WERI-Rb-1 (cell line): ENCODE results near the gene LGR6.
"Not testable (repeated sequence)": the region's sequence is repeated elsewhere in the genome, so short reads cannot be mapped to it uniquely, and the experiment has no call there.

Experiments
- DNase-seq: peaks from one replicate; pipeline ENCODE4 v3.0.0-alpha.2; 2020
- H3K27ac ChIP-seq: fragments of 250-450 bp; sonication (Bioruptor Pico); 2 replicates; pipeline ENCODE4 v1.5.1; 2020; ENCODE audit warnings: mild to moderate bottlenecking, moderate library complexity
- H3K27me3 ChIP-seq: fragments of 250-450 bp; sonication (Bioruptor Pico); 2 replicates; pipeline ENCODE4 v1.5.1; 2021; ENCODE audit warnings: mild to moderate bottlenecking, low read depth, moderate library complexity; ENCODE audit not compliant: insufficient read depth, severe bottlenecking
- H3K36me3 ChIP-seq: fragments of 250-450 bp; sonication (Bioruptor Pico); 2 replicates; pipeline ENCODE4 v1.5.1; 2020; ENCODE audit warnings: mild to moderate bottlenecking, moderate library complexity
- H3K4me3 ChIP-seq: 2 replicates; pipeline ENCODE4 v1.5.1; 2011; ENCODE audit warnings: low read depth, mild to moderate bottlenecking, control low read depth, low read length
- H3K9me3 ChIP-seq: fragments of 250-450 bp; sonication (Bioruptor Pico); 2 replicates; pipeline ENCODE4 v1.5.1; 2021; ENCODE audit warnings: mild to moderate bottlenecking, moderate library complexity; ENCODE audit not compliant: severe bottlenecking
- TF ChIP-seq, protein P1 (sequence below): IDR thresholded peaks from 2 replicates; pipeline ENCODE4 v1.5.1; 2011; ENCODE audit warnings: low read depth, mild to moderate bottlenecking, control low read depth, inconsistent platforms, low read length

LGR6 gene

DNA sequence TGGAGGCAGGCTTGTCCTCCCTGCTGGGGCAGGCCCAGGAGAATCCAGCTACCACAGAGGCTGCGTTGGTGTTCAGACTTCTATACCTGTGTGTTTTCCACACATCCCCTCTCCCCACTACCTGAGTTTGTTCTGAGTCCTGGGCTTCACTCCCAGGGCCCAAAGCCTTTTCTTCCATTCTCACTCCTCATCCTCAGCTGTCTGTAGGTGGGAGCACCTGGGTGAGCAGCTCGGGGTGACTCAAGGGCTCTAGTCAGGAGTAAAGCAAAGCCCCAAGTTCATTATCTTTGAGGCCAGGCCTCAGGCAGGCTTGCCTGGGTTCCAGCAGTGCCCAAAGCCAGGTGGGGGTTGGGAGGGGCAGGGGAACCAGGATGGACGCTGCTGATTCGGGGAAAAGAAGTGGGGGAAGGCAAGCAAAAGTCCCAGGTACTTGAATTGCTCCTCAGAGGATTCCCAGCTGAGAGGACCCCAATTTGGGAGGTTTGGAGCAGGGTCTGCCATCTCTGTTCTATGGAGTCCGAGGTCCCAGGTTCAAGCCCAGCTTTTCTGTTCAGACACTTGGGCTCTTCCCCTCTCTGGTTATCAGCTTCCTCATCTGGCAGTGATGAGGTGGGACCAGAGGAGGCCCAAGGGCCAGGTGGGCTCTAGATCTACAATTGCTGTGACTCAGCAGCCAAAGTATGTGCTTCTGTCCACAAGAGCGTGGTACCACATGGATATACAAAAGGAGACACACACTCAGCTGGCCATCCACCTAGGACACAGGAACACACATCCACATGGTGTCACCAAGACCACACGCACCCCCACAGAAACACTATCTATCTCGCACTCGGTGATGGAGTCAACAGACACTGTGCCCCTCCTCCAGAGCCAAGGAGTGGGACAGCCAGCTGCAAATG, 27.4 kb upstream of the LGR6 start:
- DNase-seq, result no peak
- Histone ChIP-seq H3K36me3 (no peaks in the 10 kb centered on the region), H3K4me3 (no peak overlapping the region), H3K9me3 (no peaks in the 10 kb centered on the region), H3K27ac (peak overlapping the region; percentile 5), H3K27me3 (no peaks in the 10 kb centered on the region)
- TF ChIP-seq, protein P1, sequence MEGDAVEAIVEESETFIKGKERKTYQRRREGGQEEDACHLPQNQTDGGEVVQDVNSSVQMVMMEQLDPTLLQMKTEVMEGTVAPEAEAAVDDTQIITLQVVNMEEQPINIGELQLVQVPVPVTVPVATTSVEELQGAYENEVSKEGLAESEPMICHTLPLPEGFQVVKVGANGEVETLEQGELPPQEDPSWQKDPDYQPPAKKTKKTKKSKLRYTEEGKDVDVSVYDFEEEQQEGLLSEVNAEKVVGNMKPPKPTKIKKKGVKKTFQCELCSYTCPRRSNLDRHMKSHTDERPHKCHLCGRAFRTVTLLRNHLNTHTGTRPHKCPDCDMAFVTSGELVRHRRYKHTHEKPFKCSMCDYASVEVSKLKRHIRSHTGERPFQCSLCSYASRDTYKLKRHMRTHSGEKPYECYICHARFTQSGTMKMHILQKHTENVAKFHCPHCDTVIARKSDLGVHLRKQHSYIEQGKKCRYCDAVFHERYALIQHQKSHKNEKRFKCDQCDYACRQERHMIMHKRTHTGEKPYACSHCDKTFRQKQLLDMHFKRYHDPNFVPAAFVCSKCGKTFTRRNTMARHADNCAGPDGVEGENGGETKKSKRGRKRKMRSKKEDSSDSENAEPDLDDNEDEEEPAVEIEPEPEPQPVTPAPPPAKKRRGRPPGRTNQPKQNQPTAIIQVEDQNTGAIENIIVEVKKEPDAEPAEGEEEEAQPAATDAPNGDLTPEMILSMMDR, result no peak

GRCh38 chr1:202167054-202167453, 26.5 kb upstream of the LGR6 start:
- not testable (repeated sequence) for DNase-seq, H3K27ac ChIP-seq, H3K36me3 ChIP-seq, H3K27me3 ChIP-seq, H3K4me3 ChIP-seq, H3K9me3 ChIP-seq

DNA sequence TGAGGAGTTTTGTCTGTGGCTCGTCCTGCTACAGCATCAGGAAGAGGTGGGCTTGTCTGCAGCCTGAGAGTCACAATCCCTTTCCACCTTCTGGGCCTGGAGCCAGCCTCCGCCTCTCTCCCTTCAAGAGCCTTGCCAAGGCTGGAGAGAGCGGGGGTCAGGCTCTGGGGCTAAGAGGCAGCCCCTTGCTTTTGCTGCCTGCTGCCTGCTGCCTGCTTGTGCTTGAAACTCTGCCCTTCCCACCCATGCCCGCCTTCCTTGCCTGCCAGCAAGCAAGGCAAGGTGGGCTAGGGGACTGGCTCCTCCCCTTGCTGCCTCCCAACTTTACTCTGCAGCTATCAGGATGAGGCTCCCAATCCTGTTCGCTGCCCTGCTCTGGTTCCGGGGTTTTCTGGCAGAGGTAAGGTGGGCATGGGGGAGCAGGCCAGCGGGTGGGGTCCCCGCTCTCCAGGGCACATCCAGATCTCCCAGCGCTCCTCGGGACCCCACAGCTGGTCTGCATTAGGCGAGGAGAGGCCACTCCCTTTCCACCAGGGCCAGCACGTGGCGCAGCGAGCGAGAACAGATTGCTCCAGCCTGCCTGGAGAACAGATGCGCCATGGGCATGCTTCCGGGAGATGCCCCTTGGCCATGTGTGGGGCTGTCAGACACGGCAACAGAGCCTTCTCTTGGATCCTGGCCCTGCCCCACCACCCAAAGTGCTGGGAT, 25.7 kb upstream of the LGR6 start:
- Histone ChIP-seq H3K27ac (no peak overlapping the region; the same call in 1 of the 2 replicates), H3K4me3 (no peak overlapping the region), H3K27me3 (no peaks in the 10 kb centered on the region), H3K9me3 (no peaks in the 10 kb centered on the region), H3K36me3 (no peaks in the 10 kb centered on the region)
- DNase-seq, result peak; percentile 79
- TF ChIP-seq, protein P1, result no peak

- TF ChIP-seq, protein P1, result no peak
- peak overlapping the region; percentile 1; the same call in 1 of the 2 replicates for H3K27ac ChIP-seq
- H3K27me3 ChIP-seq, result no peaks in the 10 kb centered on the region
These were observed 24.7 kb upstream of the LGR6 start for GRCh38 chr1:202168861-202169260.

GRCh38 chr1:202170726-202171125, 22.9 kb upstream of the LGR6 start:
- Histone ChIP-seq H3K27ac (no peak overlapping the region), H3K36me3 (no peaks in the 10 kb centered on the region), H3K27me3 (no peaks in the 10 kb centered on the region), H3K9me3 (no peaks in the 10 kb centered on the region), H3K4me3 (no peak overlapping the region)
- no peak for DNase-seq
- TF ChIP-seq, protein P1, result peak; percentile 35

More at GRCh38 chr1:202168861-202169260, 24.7 kb upstream of the LGR6 start:
- no peak overlapping the region for H3K4me3 ChIP-seq
- H3K36me3 ChIP-seq, result no peaks in the 10 kb centered on the region
- H3K9me3 ChIP-seq, result no peaks in the 10 kb centered on the region
- DNase-seq, result no peak

DNA sequence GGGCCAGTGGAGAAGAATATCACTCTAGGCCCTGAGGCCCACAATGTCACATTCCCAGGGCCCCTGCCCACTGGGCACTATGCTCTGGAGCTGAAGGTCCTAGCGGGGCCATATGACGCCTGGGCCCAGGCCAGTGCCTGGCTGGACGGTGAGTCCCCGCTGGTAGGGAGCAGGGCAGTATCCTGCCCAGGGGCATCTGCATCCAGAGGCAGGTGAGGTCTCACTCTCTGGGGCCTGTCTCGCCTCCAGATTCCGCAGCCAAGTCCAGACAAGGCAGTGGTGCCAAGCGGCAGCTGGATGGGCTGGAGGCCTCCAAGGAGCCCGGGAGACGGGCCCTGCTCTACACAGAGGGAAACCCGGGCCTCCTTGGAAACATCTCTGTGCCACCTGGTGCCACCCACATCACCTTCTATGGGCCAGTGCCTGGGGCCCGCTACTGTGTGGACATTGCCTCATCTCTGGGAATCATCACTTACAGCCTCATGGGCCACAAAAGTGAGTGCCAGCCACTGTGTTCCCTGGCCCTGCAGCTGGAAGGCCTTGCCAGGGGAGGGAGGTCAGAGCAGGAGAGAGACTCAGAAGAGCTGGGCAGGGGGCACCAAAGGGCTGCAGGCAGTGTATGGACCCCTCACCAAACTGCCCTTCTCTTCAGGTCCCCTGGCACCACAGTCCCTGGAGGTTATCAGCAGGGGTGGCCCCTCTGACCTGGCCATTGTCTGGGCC, 22.1 kb upstream of the LGR6 start:
- H3K27me3 ChIP-seq, result no peaks in the 10 kb centered on the region
- H3K36me3 ChIP-seq, result no peaks in the 10 kb centered on the region
- H3K9me3 ChIP-seq, result no peaks in the 10 kb centered on the region
- no peak overlapping the region for H3K27ac ChIP-seq
- H3K4me3 ChIP-seq, result no peak overlapping the region
- TF ChIP-seq, protein P1, result no peak
- DNase-seq, result no peak
